Cardiac muscle cell (in vitro differentiated cells and primary cell): Measurements from ENCODE around the gene CXorf66. TPM values are rescaled to one million over a fixed set of nuclear protein-coding genes. Genes with fewer than 3 reads are reported as not detected.
"Not testable (repeated sequence)": the region's sequence is repeated elsewhere in the genome, so short reads cannot be mapped to it uniquely, and the experiment has no call there.

Experiments
- DNase-seq, 2 donors: peaks; one replicate each; pipeline versions ENCODE4 v3.0.0 to v3.0.0-alpha.2; 2010 to 2017; ENCODE audit warnings: low read depth in 1 of 2, low spot score in 1 of 2
- H3K27ac ChIP-seq: fragments of 200-600 bp; sonication (generic); 2 replicates; pipeline ENCODE4 v1.5.1; 2016
- H3K27me3 ChIP-seq: fragments of 200-600 bp; sonication (generic); 2 replicates; pipeline ENCODE4 v1.6.0; 2016; ENCODE audit warnings: control low read depth
- H3K36me3 ChIP-seq: fragments of 200-600 bp; sonication (generic); 2 replicates; pipeline ENCODE4 v1.5.1; 2016; ENCODE audit warnings: control low read depth
- H3K4me1 ChIP-seq: fragments of 200-600 bp; sonication (generic); 2 replicates; pipeline ENCODE4 v1.8.1; 2017; ENCODE audit warnings: low read depth, mild to moderate bottlenecking, mixed run types
- H3K4me3 ChIP-seq: fragments of 200-600 bp; sonication (generic); 2 replicates; pipeline ENCODE4 v1.5.1; 2016; ENCODE audit warnings: mild to moderate bottlenecking
- H3K9me3 ChIP-seq: fragments of 200-600 bp; sonication (generic); 2 replicates; pipeline ENCODE4 v1.5.1; 2017; ENCODE audit warnings: low read depth, mild to moderate bottlenecking, control low read depth
- polyA plus RNA-seq: library from polyadenylated mRNA; unstranded; fragments of >200 nt; fragmentation: Nextera tagmentation; extraction: Ambion mirVana; gene quantifications from 2 replicates; pipeline ENCODE4 v1.2.1, GENCODE V29; 2016
- total RNA-seq: library from RNA; depleted of rRNA; stranded (reverse); fragments of >200 nt; gene quantifications from 2 replicates; pipeline ENCODE4 v1.2.3, GENCODE V29; 2016
- TF ChIP-seq, protein P1 (sequence below): IDR thresholded peaks from 2 replicates; pipeline ENCODE4 v1.5.1; 2012; ENCODE audit warnings: low read depth, mild to moderate bottlenecking, low read length

Gene CXorf66
- total and polyA plus RNA-seq, 2 experiments from 2014 or later: not detected

DNA sequence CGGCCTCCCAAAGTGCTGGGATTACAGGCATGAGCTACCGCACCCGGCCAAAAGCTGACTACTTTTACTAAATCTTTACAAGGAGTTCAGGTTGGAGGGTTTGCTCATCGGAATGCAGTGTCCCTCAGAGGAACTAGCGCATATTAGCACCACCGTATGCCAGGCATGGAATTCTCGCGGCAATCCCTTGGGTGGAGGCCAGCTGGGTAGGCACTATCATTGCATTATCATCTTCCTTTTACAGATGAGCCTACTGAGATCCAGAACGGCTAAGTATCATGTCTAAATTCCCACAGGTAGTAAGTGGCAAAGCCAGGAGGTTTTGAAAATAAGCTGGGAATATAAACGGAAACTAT lies 6.1 kb upstream of the CXorf66 start:
- no peak for DNase-seq
- H3K36me3 ChIP-seq: no peaks in the 10 kb centered on the region
- no peak overlapping the region for H3K27ac ChIP-seq
- no peaks in the 10 kb centered on the region for H3K9me3 ChIP-seq
- no peaks in the 10 kb centered on the region for H3K4me1 ChIP-seq
- no peak overlapping the region for H3K4me3 ChIP-seq
- TF ChIP-seq, protein P1, sequence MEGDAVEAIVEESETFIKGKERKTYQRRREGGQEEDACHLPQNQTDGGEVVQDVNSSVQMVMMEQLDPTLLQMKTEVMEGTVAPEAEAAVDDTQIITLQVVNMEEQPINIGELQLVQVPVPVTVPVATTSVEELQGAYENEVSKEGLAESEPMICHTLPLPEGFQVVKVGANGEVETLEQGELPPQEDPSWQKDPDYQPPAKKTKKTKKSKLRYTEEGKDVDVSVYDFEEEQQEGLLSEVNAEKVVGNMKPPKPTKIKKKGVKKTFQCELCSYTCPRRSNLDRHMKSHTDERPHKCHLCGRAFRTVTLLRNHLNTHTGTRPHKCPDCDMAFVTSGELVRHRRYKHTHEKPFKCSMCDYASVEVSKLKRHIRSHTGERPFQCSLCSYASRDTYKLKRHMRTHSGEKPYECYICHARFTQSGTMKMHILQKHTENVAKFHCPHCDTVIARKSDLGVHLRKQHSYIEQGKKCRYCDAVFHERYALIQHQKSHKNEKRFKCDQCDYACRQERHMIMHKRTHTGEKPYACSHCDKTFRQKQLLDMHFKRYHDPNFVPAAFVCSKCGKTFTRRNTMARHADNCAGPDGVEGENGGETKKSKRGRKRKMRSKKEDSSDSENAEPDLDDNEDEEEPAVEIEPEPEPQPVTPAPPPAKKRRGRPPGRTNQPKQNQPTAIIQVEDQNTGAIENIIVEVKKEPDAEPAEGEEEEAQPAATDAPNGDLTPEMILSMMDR: no peak
- H3K27me3 ChIP-seq: no peaks in the 10 kb centered on the region

DNA sequence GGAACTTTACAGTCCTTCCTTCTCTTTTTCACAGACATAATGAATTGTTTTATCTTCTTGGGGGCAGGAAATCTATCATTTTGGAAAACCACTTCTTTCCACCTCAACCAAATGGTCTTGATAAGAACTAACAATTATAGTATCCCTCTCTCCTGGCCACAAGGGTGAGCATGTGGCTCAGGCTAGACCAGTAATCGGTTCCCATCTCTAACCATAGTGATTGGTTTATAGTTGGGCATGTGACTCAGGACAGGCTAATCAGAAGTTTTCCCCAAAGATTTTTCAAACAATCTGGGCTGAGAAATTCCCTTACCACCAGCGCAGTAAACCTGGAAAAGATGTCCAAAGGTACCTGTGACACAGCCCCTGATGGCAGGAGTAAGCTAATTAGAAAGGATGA lies 4.0 kb upstream of the CXorf66 start:
- DNase-seq: no peak
- Histone ChIP-seq H3K4me1 (no peaks in the 10 kb centered on the region), H3K36me3 (no peaks in the 10 kb centered on the region)

DNA sequence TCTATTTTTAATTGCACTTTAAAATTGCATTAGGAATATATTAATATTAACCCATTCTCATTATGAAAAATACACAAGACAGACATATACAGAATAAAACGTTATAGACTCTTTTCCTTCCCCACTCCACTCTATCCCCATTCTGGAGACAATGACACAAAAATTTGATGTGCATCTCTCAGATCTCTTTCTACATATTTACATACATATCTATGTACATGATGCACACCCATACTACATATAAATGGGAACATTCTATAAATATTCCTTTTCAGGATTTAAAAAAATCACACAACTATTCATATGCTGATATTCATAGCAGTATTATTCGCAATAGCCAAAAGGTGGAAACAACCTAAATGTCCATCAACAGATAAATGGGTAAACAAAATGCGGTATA lies 2.4 kb upstream of the CXorf66 start:
- TF ChIP-seq, protein P1: no peak
- no peak overlapping the region for H3K4me3 ChIP-seq
- no peak for DNase-seq

More for the DNA sequence above, 4.0 kb upstream of the CXorf66 start:
- TF ChIP-seq, protein P1: no peak
- Histone ChIP-seq H3K27ac (no peak overlapping the region), H3K9me3 (no peaks in the 10 kb centered on the region), H3K27me3 (no peaks in the 10 kb centered on the region), H3K4me3 (no peak overlapping the region)

DNA sequence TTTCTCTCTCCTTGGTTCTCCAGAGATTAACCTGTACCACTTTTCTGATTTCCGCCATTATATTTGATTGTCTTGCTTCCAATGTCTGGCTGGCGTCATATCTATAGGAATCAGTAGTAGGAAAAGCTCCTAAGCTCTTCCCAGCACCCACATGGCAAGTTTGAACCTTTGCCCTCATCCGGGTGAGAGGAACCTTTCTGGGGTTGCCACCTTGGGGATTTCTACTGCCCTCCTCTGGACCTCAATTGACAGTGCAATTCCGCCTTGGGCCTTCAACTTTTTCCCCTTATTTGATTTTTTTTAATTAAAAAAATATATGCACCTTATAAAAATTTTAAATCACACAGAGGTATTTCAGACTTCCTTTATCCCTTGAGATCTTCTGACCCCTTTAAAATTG lies 2.0 kb upstream of the CXorf66 start:
- no peaks in the 10 kb centered on the region for H3K9me3 ChIP-seq
- no peak overlapping the region for H3K27ac ChIP-seq
- no peaks in the 10 kb centered on the region for H3K27me3 ChIP-seq
- TF ChIP-seq, protein P1: peak; percentile 34
- peak in 1 of 2 donors; percentile 6 for DNase-seq
- no peak overlapping the region for H3K4me3 ChIP-seq
- H3K36me3 ChIP-seq: no peaks in the 10 kb centered on the region
- H3K4me1 ChIP-seq: no peaks in the 10 kb centered on the region

More for the DNA sequence above, 2.4 kb upstream of the CXorf66 start:
- Histone ChIP-seq H3K9me3 (no peaks in the 10 kb centered on the region), H3K27ac (no peak overlapping the region), H3K4me1 (no peaks in the 10 kb centered on the region), H3K36me3 (no peaks in the 10 kb centered on the region), H3K27me3 (no peaks in the 10 kb centered on the region)

DNA sequence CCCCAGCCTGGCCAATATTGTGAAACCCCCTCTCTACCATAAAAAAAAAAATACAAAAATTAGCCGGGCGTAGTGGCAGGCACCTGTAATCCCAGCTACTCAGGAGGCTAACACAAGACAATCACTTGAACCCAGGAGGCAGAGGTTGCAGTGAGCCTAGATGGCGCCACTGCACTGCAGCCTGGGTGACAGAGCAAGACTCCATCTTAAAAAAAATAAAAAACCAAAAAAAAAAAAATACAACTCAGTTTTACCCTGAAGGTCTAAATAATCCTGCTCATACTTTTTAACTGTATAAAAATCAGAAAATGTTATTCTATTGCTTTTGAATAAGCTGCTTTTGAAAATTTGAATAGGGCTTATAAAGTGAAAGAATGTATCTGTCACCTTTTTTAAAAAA lies 838 bp upstream of the CXorf66 start:
- DNase-seq, H3K4me3 ChIP-seq: not testable (repeated sequence)
- TF ChIP-seq, protein P1: peak; percentile 29

DNA sequence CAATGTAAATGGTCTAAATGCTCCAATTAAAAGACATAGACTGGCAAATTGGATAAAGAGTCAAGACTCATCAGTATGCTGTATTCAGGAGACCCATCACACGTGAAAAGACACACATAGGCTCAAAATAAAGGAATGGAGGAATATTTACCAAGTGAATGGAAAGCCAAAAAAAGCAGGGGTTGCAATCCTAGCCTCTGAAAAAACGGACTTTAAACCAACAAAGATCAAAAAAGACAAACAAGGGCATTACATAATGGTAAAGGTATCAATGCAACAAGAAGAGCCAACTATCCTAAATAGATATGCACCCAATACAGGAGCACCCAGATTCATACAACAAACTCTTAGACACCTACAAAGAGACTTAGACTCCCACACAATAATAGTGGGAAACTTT lies 4.2 kb downstream of the CXorf66 start:
- not testable (repeated sequence) for H3K36me3 ChIP-seq, H3K9me3 ChIP-seq, DNase-seq, H3K4me1 ChIP-seq, H3K27me3 ChIP-seq, H3K27ac ChIP-seq, H3K4me3 ChIP-seq

More for the DNA sequence above, 838 bp upstream of the CXorf66 start:
- not testable (repeated sequence) for H3K36me3 ChIP-seq, H3K4me1 ChIP-seq, H3K27me3 ChIP-seq, H3K27ac ChIP-seq, H3K9me3 ChIP-seq
